Panc1 (cell line): Measurements from ENCODE around the gene GNG10. TPM values are rescaled to one million over a fixed set of nuclear protein-coding genes. Genes with fewer than 3 reads are reported as not detected.

Experiments used
- ATAC-seq: fragments of 200-7000 bp; cut with Tn5 transposase; 2 replicates; pipeline ENCODE4 v1.9.1; 2020; ENCODE audit warnings: mild to moderate bottlenecking, moderate library complexity
- BruUV-seq: library from RNA; stranded (reverse); fragments of 400-500 nt; replicated peaks from 2 replicates; lab custom pipeline; 2021; lab: Mats Ljungman, UMichigan
- CTCF ChIA-PET: fragments of 300-600 bp; sonication (Branson Sonifier 250); formaldehyde crosslinking; loops from one replicate; lab custom pipeline; 2022; ENCODE audit warnings: antibody characterized with exemption; lab: Charles Lee
- POLR2A ChIA-PET: fragments of 300-600 bp; sonication (Branson Sonifier 250); formaldehyde crosslinking; loops from one replicate; lab custom pipeline; 2022; ENCODE audit warnings: antibody characterized with exemption; lab: Charles Lee
- DNase-seq: peaks from one replicate; pipeline ENCODE4 v3.0.0-alpha.2; 2010; ENCODE audit warnings: low read depth, low spot score
- H3K27ac ChIP-seq: 2 replicates; pipeline ENCODE4 v1.5.1; 2011; ENCODE audit warnings: mild to moderate bottlenecking, low read length, inconsistent platforms
- H3K27me3 ChIP-seq: fragments of 200-500 bp; sonication (Bioruptor generic); 2 replicates; pipeline ENCODE4 v1.6.0; 2014; ENCODE audit warnings: low read length, inconsistent platforms; ENCODE audit not compliant: control insufficient read depth, insufficient read depth
- H3K36me3 ChIP-seq: fragments of 200-500 bp; sonication (Bioruptor generic); 2 replicates; pipeline ENCODE4 v1.5.1; 2014; ENCODE audit warnings: inconsistent platforms, mild to moderate bottlenecking, low read length, moderate library complexity; ENCODE audit not compliant: control insufficient read depth, insufficient read depth
- H3K4me1 ChIP-seq: 2 replicates; pipeline ENCODE4 v1.5.1; 2011; ENCODE audit warnings: inconsistent platforms, mild to moderate bottlenecking, low read length, moderate library complexity; ENCODE audit not compliant: control insufficient read depth, insufficient read depth
- H3K4me3 ChIP-seq, 2 experiments: 2 replicates each; pipeline ENCODE4 v1.5.1; 2011 to 2012; ENCODE audit warnings: low read depth in 2 of 2, low read length in 2 of 2, mild to moderate bottlenecking in 2 of 2, inconsistent platforms in 1 of 2, moderate library complexity in 1 of 2
- H3K9me3 ChIP-seq: fragments of 200-500 bp; sonication (Bioruptor generic); 2 replicates; pipeline ENCODE4 v1.5.1; 2014; ENCODE audit warnings: low read depth, mild to moderate bottlenecking, inconsistent platforms, low read length, moderate library complexity; ENCODE audit not compliant: control insufficient read depth, insufficient read depth
- POLR2AphosphoS5 ChIP-seq: IDR thresholded peaks from 2 replicates; pipeline ENCODE4 v1.6.1; 2012; ENCODE audit warnings: mild to moderate bottlenecking, low read depth, low read length, moderate library complexity
- SIN3A ChIP-seq: IDR thresholded peaks from 2 replicates; pipeline ENCODE4 v1.6.1; 2012; ENCODE audit warnings: low read depth, mild to moderate bottlenecking, low read length, moderate library complexity, borderline replicate concordance; ENCODE audit not compliant: insufficient read depth
- TCF7L2 ChIP-seq: IDR thresholded peaks from 2 replicates; pipeline ENCODE4 v1.6.1; 2011; ENCODE audit warnings: mild to moderate bottlenecking, low read depth, low read length, inconsistent platforms
- in situ Hi-C: cut with HindIII; loops from 2 replicates; pipeline ENCODE4 v1.10.0; 2016; ENCODE audit warnings: low sequenced_read_pairs, low pct_unique_long_range_greater_than_20kb
- intact Hi-C: fragments of 100-400 bp; cut with micrococcal nuclease; formaldehyde crosslinking; loops from one replicate; pipeline ENCODE4 v1.10.0; 2022; ENCODE audit not compliant: unreplicated experiment
- total RNA-seq: library from RNA; stranded (reverse); gene quantifications from one replicate; pipeline ENCODE4 v1.2.1, GENCODE V29; 2021; ENCODE audit not compliant: unreplicated experiment
- TF ChIP-seq, protein P1 (sequence below): fragments of 450-650 bp; IDR thresholded peaks from 2 replicates; pipeline ENCODE4 v1.5.1; 2017; ENCODE audit warnings: mild to moderate bottlenecking
- TF ChIP-seq, protein P2 (sequence below), 2 experiments: IDR thresholded peaks; 2 replicates each; pipeline ENCODE4 v1.6.1; 2011 to 2012; ENCODE audit warnings: low read depth in 2 of 2, control low read depth in 1 of 2, low read length in 1 of 2, mild to moderate bottlenecking in 1 of 2, moderate library complexity in 1 of 2; ENCODE audit not compliant: insufficient read depth in 1 of 2

The GNG10 gene
- total RNA-seq, 1 experiment from 2014 or later: 40.0 TPM

- Histone ChIP-seq H3K4me1 (no peaks in the 10 kb centered on the region), H3K36me3 (peaks cover 19% of the 10 kb centered on the region), H3K9me3 (no peaks in the 10 kb centered on the region), H3K4me3 (no peak overlapping the region), H3K27me3 (no peaks in the 10 kb centered on the region), H3K27ac (no peak overlapping the region)
- no TSS peak for BruUV-seq
- intact Hi-C loops: no loop called here
- no peak for ATAC-seq
- in situ Hi-C loops: no loop called here
- no peak for TF ChIP-seq POLR2AphosphoS5
- TF ChIP-seq, protein P1, sequence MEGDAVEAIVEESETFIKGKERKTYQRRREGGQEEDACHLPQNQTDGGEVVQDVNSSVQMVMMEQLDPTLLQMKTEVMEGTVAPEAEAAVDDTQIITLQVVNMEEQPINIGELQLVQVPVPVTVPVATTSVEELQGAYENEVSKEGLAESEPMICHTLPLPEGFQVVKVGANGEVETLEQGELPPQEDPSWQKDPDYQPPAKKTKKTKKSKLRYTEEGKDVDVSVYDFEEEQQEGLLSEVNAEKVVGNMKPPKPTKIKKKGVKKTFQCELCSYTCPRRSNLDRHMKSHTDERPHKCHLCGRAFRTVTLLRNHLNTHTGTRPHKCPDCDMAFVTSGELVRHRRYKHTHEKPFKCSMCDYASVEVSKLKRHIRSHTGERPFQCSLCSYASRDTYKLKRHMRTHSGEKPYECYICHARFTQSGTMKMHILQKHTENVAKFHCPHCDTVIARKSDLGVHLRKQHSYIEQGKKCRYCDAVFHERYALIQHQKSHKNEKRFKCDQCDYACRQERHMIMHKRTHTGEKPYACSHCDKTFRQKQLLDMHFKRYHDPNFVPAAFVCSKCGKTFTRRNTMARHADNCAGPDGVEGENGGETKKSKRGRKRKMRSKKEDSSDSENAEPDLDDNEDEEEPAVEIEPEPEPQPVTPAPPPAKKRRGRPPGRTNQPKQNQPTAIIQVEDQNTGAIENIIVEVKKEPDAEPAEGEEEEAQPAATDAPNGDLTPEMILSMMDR: no peak
- TF ChIP-seq TCF7L2: no peak
- no peak for TF ChIP-seq SIN3A
- TF ChIP-seq, protein P2, sequence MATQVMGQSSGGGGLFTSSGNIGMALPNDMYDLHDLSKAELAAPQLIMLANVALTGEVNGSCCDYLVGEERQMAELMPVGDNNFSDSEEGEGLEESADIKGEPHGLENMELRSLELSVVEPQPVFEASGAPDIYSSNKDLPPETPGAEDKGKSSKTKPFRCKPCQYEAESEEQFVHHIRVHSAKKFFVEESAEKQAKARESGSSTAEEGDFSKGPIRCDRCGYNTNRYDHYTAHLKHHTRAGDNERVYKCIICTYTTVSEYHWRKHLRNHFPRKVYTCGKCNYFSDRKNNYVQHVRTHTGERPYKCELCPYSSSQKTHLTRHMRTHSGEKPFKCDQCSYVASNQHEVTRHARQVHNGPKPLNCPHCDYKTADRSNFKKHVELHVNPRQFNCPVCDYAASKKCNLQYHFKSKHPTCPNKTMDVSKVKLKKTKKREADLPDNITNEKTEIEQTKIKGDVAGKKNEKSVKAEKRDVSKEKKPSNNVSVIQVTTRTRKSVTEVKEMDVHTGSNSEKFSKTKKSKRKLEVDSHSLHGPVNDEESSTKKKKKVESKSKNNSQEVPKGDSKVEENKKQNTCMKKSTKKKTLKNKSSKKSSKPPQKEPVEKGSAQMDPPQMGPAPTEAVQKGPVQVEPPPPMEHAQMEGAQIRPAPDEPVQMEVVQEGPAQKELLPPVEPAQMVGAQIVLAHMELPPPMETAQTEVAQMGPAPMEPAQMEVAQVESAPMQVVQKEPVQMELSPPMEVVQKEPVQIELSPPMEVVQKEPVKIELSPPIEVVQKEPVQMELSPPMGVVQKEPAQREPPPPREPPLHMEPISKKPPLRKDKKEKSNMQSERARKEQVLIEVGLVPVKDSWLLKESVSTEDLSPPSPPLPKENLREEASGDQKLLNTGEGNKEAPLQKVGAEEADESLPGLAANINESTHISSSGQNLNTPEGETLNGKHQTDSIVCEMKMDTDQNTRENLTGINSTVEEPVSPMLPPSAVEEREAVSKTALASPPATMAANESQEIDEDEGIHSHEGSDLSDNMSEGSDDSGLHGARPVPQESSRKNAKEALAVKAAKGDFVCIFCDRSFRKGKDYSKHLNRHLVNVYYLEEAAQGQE (IDR thresholded peaks at IDR 0.05; ENCODE audit: insufficient read depth in 1 of 2, low read depth in 2 of 2, low read length in 1 of 2): no peak
- POLR2A ChIA-PET: no interaction called here
- CTCF ChIA-PET: interaction anchor here (0.5 kb wide), 1 partner anchor 164 kb away, joined by 4 read pairs; no protein-coding TSS in a partner anchor
- DNase-seq: no peak
These were observed 12.4 kb upstream of the GNG10 start for GRCh38 chr9:111649016-111649415.

DNA sequence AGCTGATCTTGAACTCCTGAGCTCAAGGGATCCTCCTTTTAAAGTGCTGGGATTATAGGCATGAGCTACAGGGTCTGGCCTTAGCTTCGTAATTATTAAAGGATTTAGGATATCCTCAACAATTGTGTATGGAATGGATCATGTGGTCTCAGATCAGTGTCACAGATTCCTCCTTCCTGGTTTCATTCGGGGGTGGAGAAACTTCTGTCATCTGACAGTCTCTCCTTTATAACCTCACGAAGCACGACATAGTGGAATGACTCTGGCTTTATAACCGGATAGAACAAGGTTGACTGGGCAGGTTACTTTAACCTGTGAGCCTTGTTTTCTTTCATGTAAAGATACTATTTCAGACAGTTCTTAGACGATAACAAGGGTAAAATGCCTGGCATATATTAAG is 4.4 kb upstream of the GNG10 start:
- Histone ChIP-seq H3K9me3 (no peaks in the 10 kb centered on the region), H3K27me3 (no peaks in the 10 kb centered on the region), H3K36me3 (peaks cover 2% of the 10 kb centered on the region), H3K27ac (no peak overlapping the region), H3K4me1 (no peaks in the 10 kb centered on the region), H3K4me3 (no peak overlapping the region)
- ChIA-PET CTCF (no interaction called here), POLR2A (no interaction called here)
- in situ Hi-C loops: no loop called here
- no peak for ATAC-seq
- intact Hi-C loops: no loop called here
- DNase-seq: no peak
- TF ChIP-seq, protein P2 (IDR thresholded peaks at IDR 0.05; ENCODE audit: insufficient read depth in 1 of 2, low read depth in 2 of 2, low read length in 1 of 2): no peak
- TF ChIP-seq POLR2AphosphoS5: no peak
- TF ChIP-seq, protein P1: no peak
- TF ChIP-seq TCF7L2: no peak
- BruUV-seq: no TSS peak
